ACHN (cell line): Measurements from ENCODE around the gene CCDC47.
A peak's percentile ranks its signal among the peaks of the same experiment; 100 is the strongest.

Experiments
- DNase-seq: peaks from one replicate; pipeline ENCODE4 v3.0.0-alpha.2; 2015
- in situ Hi-C: cut with HindIII; loops from 2 replicates; pipeline ENCODE4 v1.10.0; 2017; ENCODE audit warnings: low sequenced_read_pairs, low pct_ligation_motif_present, low pct_unique_long_range_greater_than_20kb

Gene CCDC47

DNA sequence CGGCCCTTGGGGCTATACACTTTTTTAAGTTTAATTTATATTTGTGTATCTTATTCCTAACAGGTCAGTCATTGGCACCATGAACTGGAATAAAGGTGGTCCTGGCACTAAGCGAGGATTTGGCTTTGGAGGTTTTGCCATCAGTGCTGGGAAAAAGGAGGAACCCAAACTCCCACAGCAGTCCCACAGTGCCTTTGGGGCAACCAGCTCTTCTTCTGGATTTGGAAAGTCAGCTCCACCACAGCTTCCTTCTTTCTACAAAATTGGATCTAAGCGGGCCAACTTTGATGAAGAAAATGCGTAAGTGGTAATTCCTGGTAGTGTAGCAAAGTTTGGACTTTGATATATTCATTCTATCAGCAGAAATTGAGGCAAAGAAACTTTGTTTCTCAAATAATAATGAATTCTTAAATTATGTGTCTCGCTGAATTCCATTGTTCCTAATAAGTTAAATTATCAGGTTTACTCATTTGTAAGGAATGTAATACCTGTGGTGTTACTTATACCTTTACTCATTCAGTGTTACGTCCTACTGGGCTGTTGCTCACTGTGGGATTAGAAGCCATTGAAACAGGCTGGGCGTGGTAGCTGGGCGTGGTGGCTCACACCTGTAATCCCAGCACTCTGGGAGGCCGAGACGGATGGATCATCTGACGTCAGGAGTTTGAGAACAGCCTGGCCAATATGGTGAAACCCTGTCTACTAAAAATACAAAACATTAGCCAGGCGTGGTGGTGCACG is 13.7 kb upstream of the CCDC47 start:
- DNase-seq, result no peak
- in situ Hi-C loops, result no loop called here

DNA sequence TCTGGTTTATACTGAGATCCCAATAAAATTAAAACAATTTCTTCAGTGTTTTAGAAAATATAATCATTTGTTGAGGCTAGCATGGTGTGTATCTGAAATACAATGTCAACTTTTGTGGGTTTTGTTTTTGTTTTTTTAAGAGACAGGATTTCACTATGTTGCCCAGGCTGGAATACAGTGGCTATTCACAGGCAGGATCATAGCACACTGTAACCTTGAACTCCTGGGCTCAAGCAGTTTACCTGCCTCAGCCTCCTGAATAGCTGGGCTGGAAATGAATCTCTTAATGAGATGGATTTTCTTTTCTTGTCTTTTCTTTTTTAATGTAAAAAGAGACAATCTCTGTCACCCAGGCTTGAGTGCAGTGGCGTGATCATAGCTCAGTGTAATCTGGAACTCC is 12.7 kb upstream of the CCDC47 start:
- no peak for DNase-seq
- in situ Hi-C loops, result no loop called here

DNA sequence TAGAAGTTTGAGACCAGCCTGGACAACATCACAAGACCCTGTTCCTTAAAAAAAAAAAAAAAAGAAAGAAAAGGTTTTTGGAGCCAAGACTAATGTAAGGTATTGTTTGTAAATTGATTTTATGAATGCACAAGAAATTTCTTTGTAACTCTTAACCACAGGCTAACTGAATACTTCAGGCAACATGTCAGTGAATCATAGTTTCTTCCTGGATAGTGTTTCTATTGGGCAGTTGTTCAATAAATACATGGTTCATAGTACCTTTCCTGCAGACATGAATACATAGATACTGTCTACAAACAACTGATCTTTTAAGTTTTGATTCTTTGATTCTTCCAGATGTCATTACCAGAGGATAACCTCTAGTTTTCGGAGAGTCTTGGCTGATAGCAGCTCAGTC is 12.2 kb upstream of the CCDC47 start:
- in situ Hi-C loops, result no loop called here
- no peak for DNase-seq

DNA sequence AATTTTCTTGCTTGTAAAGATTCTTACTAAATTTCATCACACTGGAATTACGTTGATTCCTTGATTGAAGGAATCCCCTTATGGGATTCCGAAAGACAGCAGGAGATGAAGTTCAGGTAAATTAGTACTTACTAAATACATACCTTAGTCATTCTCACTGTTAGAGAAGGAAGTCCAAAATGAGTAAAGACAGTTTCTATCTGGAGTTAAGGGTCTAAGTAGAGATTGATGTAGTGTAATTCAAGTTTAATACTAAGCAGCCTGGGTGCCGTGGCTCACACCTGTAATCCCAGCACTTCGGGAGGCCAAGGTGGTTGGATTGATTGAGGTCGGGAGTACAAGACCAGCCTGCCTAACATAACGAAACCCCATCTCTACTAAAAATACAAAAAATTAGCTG is 10.1 kb upstream of the CCDC47 start:
- in situ Hi-C loops, result no loop called here

DNA sequence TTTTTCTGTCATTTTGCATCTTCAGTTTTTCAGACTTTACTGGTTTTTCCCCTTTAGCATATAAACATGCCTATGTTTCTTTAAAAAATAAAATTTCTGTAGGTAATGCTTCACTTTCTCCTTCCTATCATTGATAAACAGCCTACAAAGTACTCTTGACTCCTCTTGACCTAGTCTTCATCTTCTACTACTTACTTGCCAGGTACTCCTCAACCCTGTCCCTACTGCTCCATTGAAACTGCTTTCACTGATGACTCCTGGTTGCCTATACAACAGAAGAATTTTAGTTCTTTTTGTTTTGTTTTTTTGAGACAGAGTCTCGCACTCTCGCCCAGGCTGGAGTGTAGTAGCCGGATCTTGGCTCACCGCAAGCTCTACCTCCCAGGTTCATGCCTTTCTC is 7.5 kb upstream of the CCDC47 start:
- in situ Hi-C loops, result no loop called here
- DNase-seq, result no peak

More for the DNA sequence above, 10.1 kb upstream of the CCDC47 start:
- DNase-seq, result no peak

DNA sequence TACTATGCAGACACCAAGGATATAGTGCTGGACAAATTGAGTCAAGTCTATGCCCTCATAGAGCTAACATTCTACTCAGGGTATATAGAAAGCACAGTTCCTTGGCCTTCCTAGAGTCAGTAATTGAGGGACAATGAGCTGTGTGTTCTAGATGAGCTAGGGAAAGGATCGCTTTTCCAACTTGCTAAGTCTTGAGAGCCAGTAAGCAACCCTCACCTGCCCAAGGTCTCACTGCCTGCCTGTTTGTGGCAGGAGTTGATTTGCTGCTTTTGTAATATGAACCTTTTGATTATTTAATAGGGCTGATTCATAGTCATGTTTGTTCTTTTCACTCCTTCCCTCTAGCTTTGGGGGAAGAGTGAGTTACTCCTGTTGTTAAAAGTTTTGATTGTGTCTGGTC is 7.1 kb upstream of the CCDC47 start:
- no peak for DNase-seq
- in situ Hi-C loops, result no loop called here

DNA sequence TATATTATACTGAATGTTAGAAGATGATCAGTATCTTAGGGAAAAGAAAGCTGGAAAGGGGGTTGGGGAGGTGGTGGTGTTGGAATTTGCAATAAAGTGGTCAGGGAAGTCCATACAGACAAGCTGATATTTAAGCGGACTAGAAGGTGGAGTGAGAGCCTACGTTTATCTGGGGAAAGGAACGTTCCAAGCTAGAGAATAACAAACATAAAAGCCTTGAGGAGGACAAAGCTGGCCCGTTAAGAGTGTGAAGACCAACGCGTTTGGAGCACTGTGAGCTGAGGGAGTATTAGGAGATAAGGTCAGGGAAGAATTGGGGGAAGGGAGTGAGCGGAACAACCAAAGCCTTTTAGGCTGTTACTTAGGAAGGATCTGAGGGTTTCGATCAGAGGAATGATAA is 2.0 kb upstream of the CCDC47 start:
- in situ Hi-C loops, result no loop called here
- DNase-seq, result no peak

DNA sequence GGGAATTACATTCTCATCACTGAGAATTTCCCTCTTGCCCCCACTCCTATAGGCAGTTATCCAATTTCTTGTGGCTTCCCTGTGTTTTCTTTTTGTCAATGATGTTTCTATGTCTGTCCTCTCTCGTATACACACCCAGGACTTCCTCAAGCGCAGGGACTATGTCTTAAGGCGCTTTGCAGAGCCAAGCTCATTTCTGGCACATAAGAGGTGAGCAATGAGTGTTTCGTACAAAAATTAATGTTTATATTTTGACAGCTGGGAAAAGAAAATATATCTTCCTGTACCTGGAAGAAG is 1.5 kb upstream of the CCDC47 start:
- DNase-seq, result peak; percentile 9
- in situ Hi-C loops, result no loop called here

DNA sequence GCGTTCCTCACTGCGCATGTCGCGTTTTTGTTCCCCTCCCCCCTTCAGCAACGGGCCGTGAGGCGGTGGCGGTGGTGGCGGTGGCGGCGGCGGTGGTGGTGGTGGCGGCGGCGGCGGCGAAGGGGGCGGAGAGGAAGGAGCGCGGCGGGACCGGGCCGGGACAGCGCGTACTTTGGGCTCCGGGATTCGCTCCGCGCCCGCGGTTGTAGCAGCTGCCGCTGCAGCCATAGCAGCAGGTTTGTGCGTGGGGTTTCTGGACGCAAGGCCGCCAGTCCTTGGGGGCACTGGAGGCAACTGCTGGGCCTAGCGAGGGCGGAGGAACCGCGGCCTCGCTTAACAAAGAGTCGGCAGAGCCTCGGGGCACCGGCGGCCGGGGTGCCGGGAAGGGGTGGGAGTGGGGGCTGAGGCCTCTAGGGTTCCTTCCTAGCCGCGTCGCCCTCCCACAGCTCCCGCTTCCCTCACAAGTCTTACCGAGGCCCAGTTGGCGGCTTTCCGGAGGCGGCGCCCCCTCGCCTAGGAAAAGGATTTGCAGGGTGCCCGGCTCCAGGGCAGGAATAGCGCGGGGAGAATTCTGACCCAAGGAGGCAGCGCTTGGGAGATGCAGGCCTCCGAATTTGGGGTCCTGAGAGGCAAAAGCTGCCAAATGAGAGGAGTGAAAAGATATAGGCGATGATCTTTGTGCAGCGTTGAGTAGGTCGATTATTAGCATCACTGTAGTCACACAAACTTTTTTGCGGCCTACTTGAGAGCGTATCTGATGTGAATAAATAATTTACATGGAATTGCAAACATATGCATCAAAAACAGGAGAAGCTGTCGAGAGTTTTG is 958 bp upstream of the CCDC47 start, which contains the start of gene DDX42:
Gene DDX42 (plus strand): TSS at position 30 of the 828 bp plus-strand sequence. CDS start 12,880 bp downstream, outside the sequence.
- DNase-seq, result peak; percentile 77
- in situ Hi-C loops, result no loop called here

DNA sequence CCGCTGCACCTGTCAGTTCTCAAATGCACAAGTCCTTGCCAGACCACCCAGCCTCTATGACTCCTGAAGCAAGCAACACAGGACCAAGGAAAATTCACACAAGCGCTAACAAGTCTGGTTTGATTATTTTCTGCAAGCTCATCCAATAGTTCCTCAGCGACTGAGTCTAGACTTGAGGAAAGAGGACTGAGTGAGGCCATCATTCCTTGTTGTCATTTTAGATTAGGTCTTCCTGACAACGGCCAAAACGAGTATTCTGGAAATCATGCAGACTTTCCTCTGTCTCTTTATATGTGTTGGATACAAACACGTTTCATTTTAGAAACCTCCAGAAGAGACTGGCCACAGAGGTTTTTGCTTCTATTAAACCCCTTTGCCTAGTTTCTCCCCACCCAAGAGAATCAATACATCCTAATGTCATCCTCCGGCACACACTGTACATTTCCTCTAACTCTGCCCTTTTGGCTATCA is 561 bp downstream of the CCDC47 start:
- in situ Hi-C loops, result no loop called here
- peak; percentile 56 for DNase-seq

DNA sequence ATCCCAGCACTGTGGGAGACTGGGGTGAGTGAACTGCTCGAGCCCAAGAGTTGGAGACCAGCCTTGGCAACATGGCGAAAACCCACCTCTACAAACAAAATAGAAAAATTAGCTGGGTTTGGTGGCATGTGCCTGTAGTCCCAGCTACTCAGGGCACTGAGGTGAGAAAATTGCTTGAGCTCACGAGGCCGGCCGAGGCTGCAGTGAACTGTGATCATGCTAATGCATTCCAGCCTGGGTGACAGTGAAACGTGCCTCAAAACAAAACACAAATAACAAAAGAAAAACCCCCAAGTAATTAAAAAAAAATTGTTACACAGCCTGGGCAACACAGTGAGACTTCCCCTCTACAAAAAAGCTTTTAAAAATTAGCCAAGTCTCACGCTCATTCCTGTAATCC is 5.0 kb downstream of the CCDC47 start:
- in situ Hi-C loops, result loop anchor here (10.0 kb wide), 1 partner anchor 46 kb away; no protein-coding TSS in a partner anchor
- no peak for DNase-seq

DNA sequence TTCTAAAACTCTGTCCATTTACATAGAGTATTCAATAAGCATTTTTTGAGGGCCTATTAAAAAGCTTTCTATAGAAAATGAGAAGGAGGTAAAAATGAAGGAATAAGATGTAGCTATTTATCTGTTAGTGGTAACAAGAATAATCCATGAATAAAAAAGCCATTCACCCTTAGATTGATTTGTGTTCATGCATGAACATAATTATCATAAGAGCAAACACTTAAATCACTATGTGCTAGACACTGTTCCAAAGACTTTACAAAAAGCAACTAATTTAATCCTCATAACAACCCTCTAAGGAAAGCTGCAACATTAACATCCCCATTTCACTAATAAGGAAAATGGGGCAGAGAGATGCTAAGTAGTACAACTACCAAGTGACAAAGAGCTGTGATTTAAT is 6.6 kb downstream of the CCDC47 start:
- in situ Hi-C loops, result loop anchor here (10.0 kb wide), 1 partner anchor 48 kb away; no protein-coding TSS in a partner anchor

DNA sequence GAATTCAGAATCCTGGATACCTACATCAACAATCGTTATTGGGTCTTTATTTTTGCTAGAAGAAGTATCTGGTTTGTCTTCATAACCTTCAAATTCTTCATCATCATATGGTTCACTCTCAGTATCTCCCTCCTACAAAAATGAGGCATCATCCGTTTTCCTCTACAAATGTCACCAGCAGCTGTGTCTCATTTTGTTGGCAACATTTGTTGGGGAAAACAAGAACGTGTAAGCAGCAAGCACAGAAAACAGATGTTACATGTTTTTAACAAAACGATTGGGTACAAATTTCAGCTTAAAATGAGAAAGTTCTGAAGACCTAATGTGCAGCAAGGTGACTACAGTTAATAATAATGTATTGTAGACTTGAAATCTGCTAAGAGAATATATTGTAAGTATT is 8.7 kb downstream of the CCDC47 start:
- in situ Hi-C loops, result loop anchor here (10.0 kb wide), 1 partner anchor 50 kb away; no protein-coding TSS in a partner anchor
- no peak for DNase-seq

More for the DNA sequence above, 6.6 kb downstream of the CCDC47 start:
- no peak for DNase-seq

DNA sequence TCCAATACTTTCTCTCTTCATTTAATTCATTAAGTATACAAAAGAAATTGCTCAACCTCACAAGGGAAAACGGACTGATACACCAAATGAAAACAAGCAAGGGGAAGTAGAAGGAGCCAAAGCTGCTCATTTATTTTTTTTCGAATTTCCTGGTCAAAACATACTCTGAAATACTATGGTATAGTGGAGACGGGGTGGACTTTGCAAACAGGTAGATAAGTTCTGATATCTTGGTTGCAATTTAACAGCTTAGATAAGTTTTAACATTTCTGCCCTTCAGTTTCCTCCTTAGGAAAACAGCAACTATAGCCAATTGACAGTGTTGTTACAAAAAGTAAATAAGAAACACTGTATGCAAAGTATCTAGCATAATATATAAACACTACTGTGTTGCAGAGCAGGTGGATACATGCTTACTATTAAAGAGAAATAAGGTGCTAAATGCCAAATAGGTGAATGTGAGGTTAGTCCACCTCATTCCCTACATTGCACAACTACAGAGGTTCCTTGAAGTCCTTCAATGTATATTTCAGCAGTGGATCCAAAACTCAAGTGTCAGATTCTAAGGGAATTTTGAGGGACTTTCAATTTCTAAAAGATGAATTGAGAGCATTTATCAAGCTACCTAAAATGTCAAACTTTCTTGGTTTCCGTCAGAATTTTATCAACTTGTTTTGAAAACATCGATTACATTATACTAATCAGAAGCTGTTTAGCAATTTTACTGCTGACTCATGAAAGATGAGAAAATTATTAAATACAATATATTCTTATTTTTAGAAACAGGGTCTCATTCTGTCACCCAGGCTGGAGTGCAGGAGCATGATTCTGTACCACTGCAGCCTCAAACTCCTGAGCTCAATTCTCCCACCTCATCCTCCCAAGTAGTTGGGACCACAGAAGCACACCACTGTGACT is 11.0 kb downstream of the CCDC47 start:
- in situ Hi-C loops, result loop anchor here (10.0 kb wide), 1 partner anchor 52 kb away; no protein-coding TSS in a partner anchor
- DNase-seq, result no peak

DNA sequence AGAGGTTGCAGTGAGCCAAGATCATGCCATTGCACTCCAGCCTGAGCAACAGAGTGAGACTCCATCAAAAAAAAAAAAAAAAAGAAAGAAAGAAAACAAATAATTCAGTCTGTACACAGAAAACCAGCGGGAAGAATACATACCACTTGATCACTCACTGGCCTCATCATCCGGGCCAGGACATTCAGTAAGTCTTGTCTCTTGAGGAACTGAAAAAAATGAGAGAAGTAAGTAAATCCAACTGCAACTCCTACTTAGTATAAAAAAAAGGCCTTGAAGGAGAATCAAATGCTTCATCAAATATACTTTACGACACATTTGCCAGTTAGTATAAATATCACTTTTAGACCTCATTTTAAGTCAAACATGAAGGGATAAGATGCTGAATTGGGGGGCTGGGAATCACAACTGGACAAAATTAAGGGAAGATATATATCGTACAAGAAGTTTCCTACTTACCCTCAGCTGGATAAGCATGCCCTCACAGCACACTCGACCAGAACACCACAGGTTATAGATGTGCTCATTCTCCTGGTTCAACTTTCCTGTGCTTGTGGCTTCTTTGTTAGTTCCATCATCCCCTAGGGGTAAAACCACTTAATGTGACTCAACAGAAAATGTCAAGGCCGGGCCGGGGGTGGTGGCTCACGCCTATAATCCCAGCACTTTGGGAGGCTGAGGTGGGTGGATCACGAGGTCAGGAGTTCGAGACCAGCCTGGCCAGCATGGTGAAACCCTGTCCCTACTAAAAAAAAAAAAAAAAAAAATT is 12.4 kb downstream of the CCDC47 start:
- in situ Hi-C loops, result loop anchor here (10.0 kb wide), 1 partner anchor 54 kb away; no protein-coding TSS in a partner anchor
- DNase-seq, result no peak

DNA sequence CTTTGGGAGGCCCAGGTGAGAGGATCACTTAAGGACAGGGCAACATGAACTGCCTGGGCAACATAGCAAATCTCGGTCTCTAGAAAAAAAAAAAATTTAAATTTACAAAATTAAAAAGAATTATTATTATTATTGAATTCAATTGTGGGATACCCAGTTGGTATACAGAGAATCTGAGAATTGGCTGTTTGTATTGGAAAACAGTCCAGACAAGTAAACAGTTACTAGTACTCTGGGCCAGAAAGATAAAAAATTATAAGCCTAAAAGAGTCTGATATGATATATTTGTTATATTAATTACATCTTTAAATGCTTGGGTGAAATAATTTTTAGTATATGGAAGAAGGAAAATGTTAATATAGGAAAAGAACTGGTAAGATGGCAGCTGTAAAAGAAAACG is 15.0 kb downstream of the CCDC47 start:
- in situ Hi-C loops, result no loop called here
- DNase-seq, result no peak

DNA sequence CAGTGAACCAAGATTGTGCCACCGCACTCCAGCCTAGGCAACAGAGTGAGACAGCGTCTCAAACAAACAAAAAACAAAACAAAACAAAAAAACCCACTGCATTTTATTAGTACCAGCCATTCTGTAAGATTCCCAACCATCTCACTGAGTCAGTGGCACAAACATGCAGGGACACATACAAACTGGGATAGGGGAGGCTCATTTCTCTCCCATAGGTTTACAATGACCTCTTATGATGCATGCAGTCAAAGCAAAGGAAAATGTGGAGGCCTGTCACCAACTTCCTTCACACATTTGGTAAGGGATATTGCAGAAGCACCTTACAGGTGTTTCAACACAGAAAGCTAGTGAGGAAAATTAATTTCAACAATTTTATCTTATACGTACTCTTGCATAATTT is 19.4 kb downstream of the CCDC47 start:
- in situ Hi-C loops, result no loop called here
- no peak for DNase-seq

DNA sequence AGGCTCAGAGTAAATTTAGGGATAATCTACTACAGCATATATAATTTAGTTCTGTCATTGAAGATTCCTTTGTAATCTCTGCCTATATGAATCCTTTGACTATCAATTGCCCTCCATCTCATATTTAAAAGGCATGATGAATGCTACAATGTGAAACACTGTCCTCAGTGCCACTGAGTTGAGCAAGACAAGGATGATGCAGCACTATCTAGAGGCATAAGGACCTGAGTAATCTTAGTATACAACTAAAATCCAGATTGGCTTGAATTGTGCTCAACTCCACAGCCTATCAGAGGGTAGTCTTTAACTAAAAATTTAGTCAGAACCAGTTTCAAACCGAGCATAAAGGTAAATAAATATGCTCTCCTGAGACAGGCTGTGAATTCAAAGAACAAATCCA is 20.2 kb downstream of the CCDC47 start:
- in situ Hi-C loops, result no loop called here
- DNase-seq, result no peak
